ENCODE measurements around the gene LCN9. TPM values are rescaled to one million over a fixed set of nuclear protein-coding genes. Genes with fewer than 3 reads are reported as not detected.

The LCN9 gene
- total and polyA plus RNA-seq, 4 experiments from 2014 or later, result not detected

DNA sequence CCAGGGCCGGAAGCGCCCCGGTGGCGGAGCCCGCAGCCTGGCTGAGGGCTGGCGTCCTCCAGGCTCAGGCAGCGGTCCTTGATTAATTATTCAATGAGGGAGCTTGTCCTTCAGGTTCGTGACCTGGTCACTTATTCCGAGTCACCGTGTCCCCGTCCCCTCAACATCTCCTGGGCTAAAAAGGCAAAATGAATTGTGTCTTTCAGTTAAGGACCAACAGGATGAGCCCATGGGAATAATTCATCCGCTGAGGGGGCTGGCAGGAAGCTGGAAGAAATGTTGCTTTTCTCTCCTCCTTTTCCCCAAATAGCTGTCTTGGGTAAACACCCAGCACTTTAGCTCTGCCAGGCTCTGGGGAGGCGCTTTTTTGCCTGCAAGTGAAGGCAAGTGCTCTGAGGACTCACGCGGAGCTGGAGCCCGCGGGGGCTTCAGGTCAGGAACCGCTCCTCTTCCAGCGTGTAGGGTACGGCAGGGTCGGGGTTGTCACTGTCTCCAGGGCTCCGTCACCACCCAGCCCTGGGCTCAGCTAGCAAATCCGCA lies 52.0 kb downstream of the LCN9 start:
- intact Hi-C loops (cut with micrococcal nuclease), result no loop called here
- Mint-ChIP-seq H3K36me3 (no peaks in the 10 kb centered on the region), H3K4me1 (no peaks in the 10 kb centered on the region), H3K4me3 (no peak overlapping the region), H3K27ac (no peak overlapping the region), H3K9me3 (peaks cover 0 to 1% (median 0%) of the 10 kb centered on the region in 8 donors), H3K27me3 (peaks cover 31 to 33% of the 10 kb centered on the region in 2 donors)
- no peak for DNase-seq
- no peak overlapping the region for H3K4me3 ChIP-seq (ENCODE audit: low read length in 2 of 2)
- H3K9me3 ChIP-seq (ENCODE audit: control insufficient read depth in 1 of 2, low read length in 2 of 2), result no peaks in the 10 kb centered on the region
- no peak overlapping the region for H3K27ac ChIP-seq (ENCODE audit: low read depth, low read length)
- POLR2A ChIA-PET (ENCODE audit: partially characterized antibody), result no interaction called here
- H3K27me3 ChIP-seq (ENCODE audit: insufficient read depth, low read length), result peaks cover 12% of the 10 kb centered on the region
- CTCF ChIA-PET (ENCODE audit: partially characterized antibody), result interaction anchor here (1.1 kb wide), 1 partner anchor 10 kb away, joined by 5 read pairs; no protein-coding TSS in a partner anchor
- no peaks in the 10 kb centered on the region for H3K36me3 ChIP-seq (ENCODE audit: insufficient read depth, low read length)
- no peaks in the 10 kb centered on the region for H3K4me1 ChIP-seq (ENCODE audit: insufficient read depth, low read length)

DNA sequence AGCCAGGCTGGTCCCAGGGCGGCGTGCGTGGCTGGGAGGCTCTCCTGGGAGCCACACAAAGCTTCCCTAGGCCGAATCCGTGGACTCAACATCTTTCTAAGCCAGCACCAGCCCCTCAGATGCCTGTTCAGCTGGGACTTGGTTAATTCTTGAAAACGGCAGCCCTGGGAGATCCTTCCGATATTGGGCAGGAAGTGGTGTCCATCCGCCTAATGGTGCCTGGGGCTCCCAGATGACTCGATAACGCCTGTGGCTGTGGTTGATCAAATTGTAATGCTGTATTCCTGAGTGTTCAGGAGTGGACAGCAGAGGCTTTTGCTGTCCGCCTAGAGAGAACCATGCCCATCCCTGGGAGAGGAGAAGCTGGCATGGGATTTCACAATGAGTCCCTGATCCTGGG lies 52.9 kb downstream of the LCN9 start:
- Mint-ChIP-seq H3K27me3 (peaks cover 31 to 33% of the 10 kb centered on the region in 2 donors), H3K4me1 (no peaks in the 10 kb centered on the region), H3K9me3 (peaks cover 0 to 1% (median 0%) of the 10 kb centered on the region in 8 donors), H3K4me3 (no peak overlapping the region), H3K36me3 (no peaks in the 10 kb centered on the region), H3K27ac (no peak overlapping the region)
- Histone ChIP-seq H3K27ac (ENCODE audit: low read depth, low read length) (no peak overlapping the region), H3K36me3 (ENCODE audit: insufficient read depth, low read length) (no peaks in the 10 kb centered on the region), H3K27me3 (ENCODE audit: insufficient read depth, low read length) (peaks cover 12% of the 10 kb centered on the region), H3K4me3 (ENCODE audit: low read length in 2 of 2) (no peak overlapping the region), H3K9me3 (ENCODE audit: control insufficient read depth in 1 of 2, low read length in 2 of 2) (no peaks in the 10 kb centered on the region), H3K4me1 (ENCODE audit: insufficient read depth, low read length) (no peaks in the 10 kb centered on the region)
- intact Hi-C loops (cut with micrococcal nuclease), result no loop called here
- DNase-seq, result no peak
- ChIA-PET CTCF (ENCODE audit: partially characterized antibody) (no interaction called here), POLR2A (ENCODE audit: partially characterized antibody) (no interaction called here)

Other genes with a start within 250 kb of the LCN9 start
- 1 to 10 TPM; 1.9 TPM for gene PPP1R26, start 183.5 kb upstream of the LCN9 start, total RNA-seq
- gene PPP1R26, start 183.5 kb upstream of the LCN9 start, polyA plus RNA-seq, result under 1 TPM in 1 of 2 donors, not detected in 1; 0.54 TPM
- 10 to 100 TPM; 26.2 to 28.2 TPM for gene MRPS2, start 162.6 kb upstream of the LCN9 start, total RNA-seq
- gene MRPS2, start 162.6 kb upstream of the LCN9 start, polyA plus RNA-seq, result 10 to 100 TPM; 38.3 to 57.2 TPM
- not detected for gene LCN1, start 141.9 kb upstream of the LCN9 start, total RNA-seq
- gene LCN1, start 141.9 kb upstream of the LCN9 start, polyA plus RNA-seq, result not detected
- not detected for gene OBP2A, start 117.2 kb upstream of the LCN9 start, total RNA-seq
- gene OBP2A, start 117.2 kb upstream of the LCN9 start, polyA plus RNA-seq, result not detected
- not detected for gene PAEP, start 101.6 kb upstream of the LCN9 start, total RNA-seq
- not detected for gene PAEP, start 101.6 kb upstream of the LCN9 start, polyA plus RNA-seq
- not detected for gene GLT6D1, start 23.8 kb upstream of the LCN9 start, total RNA-seq
- gene GLT6D1, start 23.8 kb upstream of the LCN9 start, polyA plus RNA-seq, result not detected
- gene SOHLH1, start 36.2 kb downstream of the LCN9 start, total RNA-seq, result not detected
- not detected for gene SOHLH1, start 36.2 kb downstream of the LCN9 start, polyA plus RNA-seq
- gene KCNT1, start 38.9 kb downstream of the LCN9 start, total RNA-seq, result under 1 TPM in 1 of 2 experiments, not detected in 1; 0.06 TPM
- gene KCNT1, start 38.9 kb downstream of the LCN9 start, polyA plus RNA-seq, result under 1 TPM in 1 of 2 donors, not detected in 1; 0.20 TPM
- gene CAMSAP1, start 244.2 kb downstream of the LCN9 start, total RNA-seq, result 10 to 100 TPM; 40.6 to 51.7 TPM
- 1 to 10 TPM in 1 of 2 donors, under 1 TPM in 1; 0.76 to 4.4 TPM for gene CAMSAP1, start 244.2 kb downstream of the LCN9 start, polyA plus RNA-seq

Measured in CD4-positive, alpha-beta memory T cell (primary cell).